ENCODE data around the gene ASIC4. TPM values are rescaled to one million over a fixed set of nuclear protein-coding genes. Genes with fewer than 3 reads are reported as not detected.
A peak's percentile ranks its signal among the peaks of the same experiment; 100 is the strongest.

The ASIC4 gene
- polyA plus RNA-seq, 4 donors = 0.04 to 0.10 TPM; not detected in 2

- DNase-seq (peak; percentile 99), FAIRE-seq (no peak)
- peaks cover 0 to 23% (median 0%) of the 10 kb centered on the region in 3 donors for H3K36me3 ChIP-seq (ENCODE audit: control insufficient read depth in 3 of 3, insufficient read depth in 2 of 3, low read depth in 1 of 3, low read length in 3 of 3)
- H3K4me1 ChIP-seq (ENCODE audit: control insufficient read depth in 3 of 3, insufficient read depth in 2 of 3, low read depth in 1 of 3, low read length in 2 of 3) = peaks cover 4 to 55% (median 7%) of the 10 kb centered on the region in 3 donors
- peak within 1 kb of the TSS; percentile 94 to 99 (median 99) for H3K27ac ChIP-seq (ENCODE audit: low read depth in 1 of 3, low read length in 2 of 3)
- H3K9me3 ChIP-seq (ENCODE audit: control insufficient read depth in 2 of 2, insufficient read depth in 1 of 2, low read depth in 1 of 2, low read length in 1 of 2) = no peaks in the 10 kb centered on the region
- 0 to 1% (median 1%) methylated on average over 49 of the region's 49 CpGs for WGBS, 3 donors
- peak within 1 kb of the TSS; percentile 69 to 79 (median 77) for H3K4me3 ChIP-seq (ENCODE audit: low read depth in 1 of 3, low read length in 3 of 3)
- H3K27me3 ChIP-seq (ENCODE audit: control insufficient read depth in 3 of 3, insufficient read depth in 3 of 3, low read length in 3 of 3) = peaks cover 0 to 48% (median 7%) of the 10 kb centered on the region in 3 donors
These were observed 15.8 kb upstream of the ASIC4 start, which contains the start of gene GMPPA for GRCh38 chr2:219498280-219499057. Gene GMPPA (plus strand): TSS chr2:219498891. CDS start chr2:219499976, 1,085 bp downstream.

- Histone ChIP-seq H3K27me3 (ENCODE audit: control insufficient read depth in 3 of 3, insufficient read depth in 3 of 3, low read length in 3 of 3) (peaks cover 0 to 43% (median 3%) of the 10 kb centered on the region in 3 donors), H3K36me3 (ENCODE audit: control insufficient read depth in 3 of 3, insufficient read depth in 2 of 3, low read depth in 1 of 3, low read length in 3 of 3) (peaks cover 3 to 28% (median 3%) of the 10 kb centered on the region in 3 donors), H3K4me1 (ENCODE audit: control insufficient read depth in 3 of 3, insufficient read depth in 2 of 3, low read depth in 1 of 3, low read length in 2 of 3) (peaks cover 4 to 55% (median 7%) of the 10 kb centered on the region in 3 donors), H3K27ac (ENCODE audit: low read depth in 1 of 3, low read length in 2 of 3) (peak overlapping the region; percentile 41 to 94 (median 70)), H3K4me3 (ENCODE audit: low read depth in 1 of 3, low read length in 3 of 3) (peak overlapping the region; percentile 69 to 79 (median 77)), H3K9me3 (ENCODE audit: control insufficient read depth in 2 of 2, insufficient read depth in 1 of 2, low read depth in 1 of 2, low read length in 1 of 2) (no peaks in the 10 kb centered on the region)
- WGBS, 3 donors = 0% methylated on average over 3 of the region's 3 CpGs
- DNase-seq (no peak), FAIRE-seq (no peak)
These were observed 15.3 kb upstream of the ASIC4 start for GRCh38 chr2:219499058-219499307.

- DNase-seq (no peak), FAIRE-seq (no peak)
- Histone ChIP-seq H3K9me3 (ENCODE audit: control insufficient read depth in 2 of 2, insufficient read depth in 1 of 2, low read depth in 1 of 2, low read length in 1 of 2) (no peaks in the 10 kb centered on the region), H3K27me3 (ENCODE audit: control insufficient read depth in 3 of 3, insufficient read depth in 3 of 3, low read length in 3 of 3) (peaks cover 0 to 38% (median 3%) of the 10 kb centered on the region in 3 donors), H3K27ac (ENCODE audit: low read depth in 1 of 3, low read length in 2 of 3) (no peak overlapping the region), H3K36me3 (ENCODE audit: control insufficient read depth in 3 of 3, insufficient read depth in 2 of 3, low read depth in 1 of 3, low read length in 3 of 3) (peaks cover 3 to 34% (median 4%) of the 10 kb centered on the region in 3 donors), H3K4me1 (ENCODE audit: control insufficient read depth in 3 of 3, insufficient read depth in 2 of 3, low read depth in 1 of 3, low read length in 2 of 3) (peaks cover 4 to 55% (median 7%) of the 10 kb centered on the region in 3 donors), H3K4me3 (ENCODE audit: low read depth in 1 of 3, low read length in 3 of 3) (peak overlapping the region in 2 of 3 donors; percentile 77 to 79)
- WGBS, 3 donors = 48 to 70% (median 65%) methylated on average over 1 of the region's 1 CpG
These were observed 14.7 kb upstream of the ASIC4 start for GRCh38 chr2:219499555-219499954.

GRCh38 chr2:219500135-219500534 lies 14.1 kb upstream of the ASIC4 start:
- DNase-seq = no peak
- H3K4me3 ChIP-seq (ENCODE audit: low read depth in 1 of 3, low read length in 3 of 3) = no peak overlapping the region
- H3K4me1 ChIP-seq (ENCODE audit: control insufficient read depth in 3 of 3, insufficient read depth in 2 of 3, low read depth in 1 of 3, low read length in 2 of 3) = peaks cover 4 to 55% (median 7%) of the 10 kb centered on the region in 3 donors
- H3K9me3 ChIP-seq (ENCODE audit: control insufficient read depth in 2 of 2, insufficient read depth in 1 of 2, low read depth in 1 of 2, low read length in 1 of 2) = no peaks in the 10 kb centered on the region
- peaks cover 3 to 40% (median 4%) of the 10 kb centered on the region in 3 donors for H3K36me3 ChIP-seq (ENCODE audit: control insufficient read depth in 3 of 3, insufficient read depth in 2 of 3, low read depth in 1 of 3, low read length in 3 of 3)
- WGBS, 3 donors = 90 to 96% (median 95%) methylated on average over 2 of the region's 2 CpGs
- no peak for FAIRE-seq
- no peak overlapping the region for H3K27ac ChIP-seq (ENCODE audit: low read depth in 1 of 3, low read length in 2 of 3)
- H3K27me3 ChIP-seq (ENCODE audit: control insufficient read depth in 3 of 3, insufficient read depth in 3 of 3, low read length in 3 of 3) = peaks cover 0 to 32% (median 3%) of the 10 kb centered on the region in 3 donors

GRCh38 chr2:219501849-219502248 lies 12.4 kb upstream of the ASIC4 start:
- Histone ChIP-seq H3K27me3 (ENCODE audit: control insufficient read depth in 3 of 3, insufficient read depth in 3 of 3, low read length in 3 of 3) (peaks cover 0 to 15% (median 0%) of the 10 kb centered on the region in 3 donors), H3K4me1 (ENCODE audit: control insufficient read depth in 3 of 3, insufficient read depth in 2 of 3, low read depth in 1 of 3, low read length in 2 of 3) (peaks cover 4 to 41% (median 7%) of the 10 kb centered on the region in 3 donors), H3K36me3 (ENCODE audit: control insufficient read depth in 3 of 3, insufficient read depth in 2 of 3, low read depth in 1 of 3, low read length in 3 of 3) (peaks cover 4 to 57% (median 9%) of the 10 kb centered on the region in 3 donors), H3K9me3 (ENCODE audit: control insufficient read depth in 2 of 2, insufficient read depth in 1 of 2, low read depth in 1 of 2, low read length in 1 of 2) (no peaks in the 10 kb centered on the region), H3K4me3 (ENCODE audit: low read depth in 1 of 3, low read length in 3 of 3) (no peak overlapping the region), H3K27ac (ENCODE audit: low read depth in 1 of 3, low read length in 2 of 3) (peak overlapping the region in 1 of 3 donors; percentile 46)
- 94 to 99% (median 95%) methylated on average over 14 of the region's 14 CpGs for WGBS, 3 donors
- no peak for DNase-seq
- no peak for FAIRE-seq

- no peak for FAIRE-seq
- no peak for DNase-seq
- H3K9me3 ChIP-seq (ENCODE audit: control insufficient read depth in 2 of 2, insufficient read depth in 1 of 2, low read depth in 1 of 2, low read length in 1 of 2) = no peaks in the 10 kb centered on the region
- peaks cover 4 to 64% (median 9%) of the 10 kb centered on the region in 3 donors for H3K36me3 ChIP-seq (ENCODE audit: control insufficient read depth in 3 of 3, insufficient read depth in 2 of 3, low read depth in 1 of 3, low read length in 3 of 3)
- H3K4me1 ChIP-seq (ENCODE audit: control insufficient read depth in 3 of 3, insufficient read depth in 2 of 3, low read depth in 1 of 3, low read length in 2 of 3) = peaks cover 4 to 33% (median 7%) of the 10 kb centered on the region in 3 donors
- H3K4me3 ChIP-seq (ENCODE audit: low read depth in 1 of 3, low read length in 3 of 3) = no peak overlapping the region
- H3K27ac ChIP-seq (ENCODE audit: low read depth in 1 of 3, low read length in 2 of 3) = no peak overlapping the region
- peaks cover 0 to 7% (median 0%) of the 10 kb centered on the region in 3 donors for H3K27me3 ChIP-seq (ENCODE audit: control insufficient read depth in 3 of 3, insufficient read depth in 3 of 3, low read length in 3 of 3)
These were observed 11.7 kb upstream of the ASIC4 start for GRCh38 chr2:219502618-219503017.

GRCh38 chr2:219505585-219505984 lies 8.7 kb upstream of the ASIC4 start:
- FAIRE-seq = no peak
- Histone ChIP-seq H3K4me3 (ENCODE audit: low read depth in 1 of 3, low read length in 3 of 3) (no peak overlapping the region), H3K9me3 (ENCODE audit: control insufficient read depth in 2 of 2, insufficient read depth in 1 of 2, low read depth in 1 of 2, low read length in 1 of 2) (no peaks in the 10 kb centered on the region), H3K4me1 (ENCODE audit: control insufficient read depth in 3 of 3, insufficient read depth in 2 of 3, low read depth in 1 of 3, low read length in 2 of 3) (peaks cover 0 to 23% (median 2%) of the 10 kb centered on the region in 3 donors), H3K27ac (ENCODE audit: low read depth in 1 of 3, low read length in 2 of 3) (no peak overlapping the region), H3K27me3 (ENCODE audit: control insufficient read depth in 3 of 3, insufficient read depth in 3 of 3, low read length in 3 of 3) (peaks cover 0 to 15% (median 5%) of the 10 kb centered on the region in 3 donors), H3K36me3 (ENCODE audit: control insufficient read depth in 3 of 3, insufficient read depth in 2 of 3, low read depth in 1 of 3, low read length in 3 of 3) (peaks cover 4 to 71% (median 9%) of the 10 kb centered on the region in 3 donors)
- 88 to 89% (median 89%) methylated on average over 9 of the region's 9 CpGs for WGBS, 3 donors
- DNase-seq = no peak

GRCh38 chr2:219506153-219506801 lies 8.0 kb upstream of the ASIC4 start:
- peaks cover 0 to 4% of the 10 kb centered on the region in 2 donors for H3K9me3 ChIP-seq (ENCODE audit: control insufficient read depth in 2 of 2, insufficient read depth in 1 of 2, low read depth in 1 of 2, low read length in 1 of 2)
- DNase-seq = no peak
- 87 to 88% (median 87%) methylated on average over 23 of the region's 23 CpGs for WGBS, 3 donors
- FAIRE-seq = no peak
- H3K27ac ChIP-seq (ENCODE audit: low read depth in 1 of 3, low read length in 2 of 3) = no peak overlapping the region
- peaks cover 0 to 22% (median 11%) of the 10 kb centered on the region in 3 donors for H3K27me3 ChIP-seq (ENCODE audit: control insufficient read depth in 3 of 3, insufficient read depth in 3 of 3, low read length in 3 of 3)
- H3K36me3 ChIP-seq (ENCODE audit: control insufficient read depth in 3 of 3, insufficient read depth in 2 of 3, low read depth in 1 of 3, low read length in 3 of 3) = peaks cover 4 to 66% (median 9%) of the 10 kb centered on the region in 3 donors
- no peak overlapping the region for H3K4me3 ChIP-seq (ENCODE audit: low read depth in 1 of 3, low read length in 3 of 3)
- H3K4me1 ChIP-seq (ENCODE audit: control insufficient read depth in 3 of 3, insufficient read depth in 2 of 3, low read depth in 1 of 3, low read length in 2 of 3) = peaks cover 0 to 20% (median 2%) of the 10 kb centered on the region in 3 donors
